Activated CD8-positive, alpha-beta T cell treated with anti-CD3 and anti-CD28 coated beads, Interleukin-2, amount 10 ng/mL, durations not matched to agents 7 days and 5 days (primary cell): ENCODE data around the gene TPRA1. TPM values are rescaled to one million over a fixed set of nuclear protein-coding genes. Genes with fewer than 3 reads are reported as not detected.

Experiments used
- ATAC-seq: fragments of 150-1000 bp; cut with Tn5 transposase; one replicate; pipeline ENCODE4 v1.10.0; 2021; ENCODE audit warnings: moderate library complexity
- CTCF ChIA-PET: fragments of 350-600 bp; sonication (Branson Sonifier 250); formaldehyde crosslinking; loops from one replicate; lab custom pipeline; 2021; ENCODE audit warnings: antibody characterized with exemption; lab: Charles Lee
- POLR2A ChIA-PET: fragments of 350-600 bp; sonication (Branson Sonifier 250); formaldehyde crosslinking; loops from one replicate; lab custom pipeline; 2021; ENCODE audit warnings: antibody characterized with exemption; lab: Charles Lee
- DNase-seq: peaks from one replicate; pipeline ENCODE4 v3.0.0-alpha.2; 2020
- H3K27ac Mint-ChIP-seq: one replicate; pipeline ENCODE4 v1.8.0; 2021; ENCODE audit warnings: mild to moderate bottlenecking, mixed read lengths
- H3K27me3 Mint-ChIP-seq: one replicate; pipeline ENCODE4 v1.8.0; 2021; ENCODE audit warnings: low read depth, mixed read lengths
- H3K36me3 Mint-ChIP-seq: one replicate; pipeline ENCODE4 v1.8.0; 2021; ENCODE audit warnings: low read depth, mixed read lengths
- H3K4me1 Mint-ChIP-seq: one replicate; pipeline ENCODE4 v1.8.0; 2021; ENCODE audit warnings: low read depth, mixed read lengths
- H3K4me3 Mint-ChIP-seq: one replicate; pipeline ENCODE4 v1.8.0; 2021; ENCODE audit warnings: mild to moderate bottlenecking, mixed read lengths
- H3K9me3 Mint-ChIP-seq: one replicate; pipeline ENCODE4 v1.8.0; 2022; ENCODE audit warnings: mixed read lengths; ENCODE audit not compliant: insufficient read depth
- total RNA-seq, 2 experiments: library from RNA; stranded (reverse); gene quantifications; one replicate each; pipeline ENCODE4 v1.2.3, GENCODE V29; 2021

TPRA1 gene
- total RNA-seq, 2 experiments from 2014 or later, result 27.0 to 27.9 TPM

- Mint-ChIP-seq H3K4me1 (peaks cover 43% of the 10 kb centered on the region), H3K27me3 (no peaks in the 10 kb centered on the region), H3K9me3 (no peaks in the 10 kb centered on the region), H3K36me3 (peaks cover 78% of the 10 kb centered on the region), H3K4me3 (no peak overlapping the region), H3K27ac (no peak overlapping the region)
- ATAC-seq (no peak), DNase-seq (no peak)
- POLR2A ChIA-PET, result interaction anchor here (0.6 kb wide), 2 partner anchors 13 to 523 kb away, joined by 3 read pairs; no protein-coding TSS in a partner anchor
- CTCF ChIA-PET, result no interaction called here
Measured at GRCh38 chr3:127604546-127605165, 14.1 kb upstream of the TPRA1 start.

- CTCF ChIA-PET, result interaction anchor here (1.8 kb wide), 1 partner anchor 29 kb away, joined by 8 read pairs; no protein-coding TSS in a partner anchor
- ATAC-seq (no peak), DNase-seq (no peak)
- H3K27me3 Mint-ChIP-seq, result no peaks in the 10 kb centered on the region
- H3K4me1 Mint-ChIP-seq, result peaks cover 47% of the 10 kb centered on the region
- no peaks in the 10 kb centered on the region for H3K9me3 Mint-ChIP-seq
- H3K27ac Mint-ChIP-seq, result no peak overlapping the region
- H3K36me3 Mint-ChIP-seq, result peaks cover 81% of the 10 kb centered on the region
- POLR2A ChIA-PET, result no interaction called here
- no peak overlapping the region for H3K4me3 Mint-ChIP-seq
Measured at GRCh38 chr3:127604035-127604434, 13.5 kb upstream of the TPRA1 start.

GRCh38 chr3:127600749-127601456, 10.4 kb upstream of the TPRA1 start:
- H3K36me3 Mint-ChIP-seq, result peaks cover 54% of the 10 kb centered on the region

DNA sequence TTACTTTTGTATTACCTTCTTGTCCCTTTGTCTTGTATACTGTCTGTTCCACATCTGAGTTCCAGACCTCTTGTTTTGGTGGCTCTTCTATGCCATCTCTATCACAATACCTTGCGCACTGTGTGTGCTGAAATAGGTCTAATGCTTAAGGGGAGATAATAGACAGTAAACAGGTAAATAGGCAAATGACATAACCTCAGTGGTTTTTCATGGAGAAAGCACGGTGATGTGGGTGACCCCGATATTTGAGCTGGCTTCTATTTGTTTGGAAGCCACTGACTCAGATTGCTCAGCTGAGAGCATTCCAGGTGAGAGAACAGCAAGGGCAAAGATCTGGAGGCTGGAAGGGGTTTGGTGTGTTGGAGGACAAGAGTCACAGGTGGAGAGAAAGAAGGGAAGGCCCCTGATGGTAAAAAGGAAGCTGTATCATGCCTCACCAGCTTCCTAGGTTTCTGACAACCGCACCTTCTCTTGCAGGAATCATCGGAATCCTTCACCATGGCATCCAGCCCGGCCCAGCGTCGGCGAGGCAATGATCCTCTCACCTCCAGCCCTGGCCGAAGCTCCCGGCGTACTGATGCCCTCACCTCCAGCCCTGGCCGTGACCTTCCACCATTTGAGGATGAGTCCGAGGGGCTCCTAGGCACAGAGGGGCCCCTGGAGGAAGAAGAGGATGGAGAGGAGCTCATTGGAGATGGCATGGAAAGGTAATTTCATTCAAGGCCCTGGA, 8.5 kb upstream of the TPRA1 start:
- ChIA-PET POLR2A (interaction anchor here (1.1 to 3.1 kb wide), 8 partner anchors 8 to 80 kb away, joined by 3 to 19 read pairs (median 10); partner anchors contain the start of gene TPRA1), CTCF (interaction anchor here (0.9 to 5.6 kb wide), 5 partner anchors 9 to 73 kb away, joined by 4 to 32 read pairs (median 4); no protein-coding TSS in a partner anchor)
- Mint-ChIP-seq H3K4me1 (peaks cover 55% of the 10 kb centered on the region), H3K27ac (peak overlapping the region; percentile 89), H3K27me3 (no peaks in the 10 kb centered on the region), H3K9me3 (no peaks in the 10 kb centered on the region), H3K36me3 (peaks cover 40% of the 10 kb centered on the region), H3K4me3 (peak overlapping the region; percentile 83)
- ATAC-seq (no peak), DNase-seq (no peak)

More at GRCh38 chr3:127600749-127601456, 10.4 kb upstream of the TPRA1 start:
- Mint-ChIP-seq H3K4me1 (peaks cover 58% of the 10 kb centered on the region), H3K9me3 (no peaks in the 10 kb centered on the region), H3K27ac (peak overlapping the region; percentile 34), H3K4me3 (peak overlapping the region; percentile 58), H3K27me3 (no peaks in the 10 kb centered on the region)
- ChIA-PET CTCF (no interaction called here), POLR2A (no interaction called here)
- ATAC-seq (no peak), DNase-seq (no peak)

GRCh38 chr3:127597020-127597771, 6.7 kb upstream of the TPRA1 start:
- Mint-ChIP-seq H3K4me1 (peaks cover 51% of the 10 kb centered on the region), H3K9me3 (no peaks in the 10 kb centered on the region), H3K36me3 (peaks cover 32% of the 10 kb centered on the region), H3K27me3 (no peaks in the 10 kb centered on the region), H3K4me3 (peak overlapping the region; percentile 83), H3K27ac (peak overlapping the region; percentile 89)
- ChIA-PET POLR2A (interaction anchor here (0.6 to 3.1 kb wide), 11 partner anchors 8 to 705 kb away, joined by 3 to 19 read pairs (median 7); no protein-coding TSS in a partner anchor), CTCF (interaction anchor here (1.7 to 5.6 kb wide), 5 partner anchors 10 to 97 kb away, joined by 4 to 32 read pairs (median 7); no protein-coding TSS in a partner anchor)
- DNase-seq (no peak), ATAC-seq (no peak)

GRCh38 chr3:127595303-127595702, 4.8 kb upstream of the TPRA1 start:
- CTCF ChIA-PET, result interaction anchor here (5.6 kb wide), 1 partner anchor 20 kb away, joined by 32 read pairs; no protein-coding TSS in a partner anchor
- no peaks in the 10 kb centered on the region for H3K9me3 Mint-ChIP-seq
- H3K27me3 Mint-ChIP-seq, result no peaks in the 10 kb centered on the region
- peaks cover 13% of the 10 kb centered on the region for H3K36me3 Mint-ChIP-seq
- H3K4me3 Mint-ChIP-seq, result no peak overlapping the region
- POLR2A ChIA-PET, result no interaction called here
- no peak overlapping the region for H3K27ac Mint-ChIP-seq
- DNase-seq (no peak), ATAC-seq (no peak)
- H3K4me1 Mint-ChIP-seq, result peaks cover 43% of the 10 kb centered on the region

- DNase-seq (no peak), ATAC-seq (no peak)
- Mint-ChIP-seq H3K36me3 (no peaks in the 10 kb centered on the region), H3K27ac (no peak overlapping the region), H3K27me3 (no peaks in the 10 kb centered on the region), H3K4me1 (peaks cover 43% of the 10 kb centered on the region), H3K9me3 (no peaks in the 10 kb centered on the region), H3K4me3 (no peak overlapping the region)
- POLR2A ChIA-PET, result interaction anchor here (0.6 kb wide), 1 partner anchor 33 kb away, joined by 3 read pairs; no protein-coding TSS in a partner anchor
- CTCF ChIA-PET, result interaction anchor here (1.5 kb wide), 1 partner anchor 18 kb away, joined by 7 read pairs; no protein-coding TSS in a partner anchor
Measured at GRCh38 chr3:127593178-127593577, 2.6 kb upstream of the TPRA1 start.

DNA sequence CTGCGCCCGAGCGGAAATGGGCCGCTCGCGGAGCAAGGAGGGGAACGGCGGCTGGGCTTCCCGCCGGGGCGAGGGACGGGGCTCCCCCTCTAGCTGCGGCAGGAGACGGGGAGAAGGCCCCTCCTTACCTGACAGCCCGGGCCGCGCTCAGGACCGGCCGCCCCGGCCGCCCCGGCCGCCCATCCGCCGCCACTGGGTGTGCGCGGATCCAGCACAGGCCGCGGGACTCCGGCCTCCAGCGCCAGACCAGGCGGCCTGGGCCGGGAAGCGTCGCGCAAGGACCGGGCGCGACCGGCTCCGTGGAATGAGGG, 296 bp downstream of the TPRA1 start:
- peak; percentile 46 for ATAC-seq
- POLR2A ChIA-PET, result interaction anchor here (1.0 to 2.7 kb wide), 4 partner anchors 8 to 82 kb away, joined by 3 to 19 read pairs (median 8); partner anchors contain the start of gene MCM2
- Mint-ChIP-seq H3K36me3 (peaks cover 5% of the 10 kb centered on the region), H3K4me3 (peak overlapping the region; percentile 93), H3K27ac (peak overlapping the region; percentile 98), H3K27me3 (no peaks in the 10 kb centered on the region), H3K9me3 (no peaks in the 10 kb centered on the region), H3K4me1 (peaks cover 31% of the 10 kb centered on the region)
- CTCF ChIA-PET, result interaction anchor here (6.3 kb wide), 1 partner anchor 15 kb away, joined by 48 read pairs; no protein-coding TSS in a partner anchor
- peak; percentile 47 for DNase-seq

GRCh38 chr3:127589600-127590281, 792 bp downstream of the TPRA1 start:
- ChIA-PET POLR2A (interaction anchor here (0.8 to 2.7 kb wide), 4 partner anchors 8 to 81 kb away, joined by 3 to 19 read pairs (median 4); partner anchors contain the start of gene MCM2), CTCF (interaction anchor here (6.3 kb wide), 1 partner anchor 14 kb away, joined by 48 read pairs; no protein-coding TSS in a partner anchor)
- Mint-ChIP-seq H3K36me3 (peaks cover 5% of the 10 kb centered on the region), H3K4me1 (peaks cover 31% of the 10 kb centered on the region), H3K27ac (peak overlapping the region; percentile 77), H3K9me3 (no peaks in the 10 kb centered on the region), H3K27me3 (no peaks in the 10 kb centered on the region), H3K4me3 (peak overlapping the region; percentile 93)
- ATAC-seq (peak; percentile 8), DNase-seq (peak; percentile 29)
